ENCODE results near the gene PTTG1IP. TPM values are rescaled to one million over a fixed set of nuclear protein-coding genes. Genes with fewer than 3 reads are reported as not detected.

The PTTG1IP gene
- total RNA-seq, 2 donors from 2014 or later, result 301 to 351 TPM

- H3K27ac ChIP-seq, result no peak overlapping the region
- peaks cover 12 to 29% of the 10 kb centered on the region in 2 donors for H3K4me1 ChIP-seq (ENCODE audit: control insufficient read depth in 1 of 2, low read depth in 2 of 2)
- no peak for ATAC-seq (ENCODE audit: insufficient number of reproducible peaks, low FRiP score, low read depth)
These were observed 34.7 kb upstream of the PTTG1IP start for GRCh38 chr21:44907966-44908895.

GRCh38 chr21:44907225-44907965, 33.9 kb upstream of the PTTG1IP start:
- no peak overlapping the region for H3K27ac ChIP-seq
- no peak for DNase-seq (ENCODE audit: low spot score)
- H3K4me1 ChIP-seq (ENCODE audit: control insufficient read depth in 1 of 2, low read depth in 2 of 2), result peaks cover 12 to 29% of the 10 kb centered on the region in 2 donors
- peak overlapping the region; percentile 39 for H3K4me3 ChIP-seq
- H3K27me3 ChIP-seq (replicated peaks; ENCODE audit: insufficient read depth), result no peaks in the 10 kb centered on the region
- no peaks in the 10 kb centered on the region for H3K9me3 ChIP-seq
- TF ChIP-seq CTCF (IDR thresholded peaks at IDR 0.05), result no peak
- H3K36me3 ChIP-seq, result no peaks in the 10 kb centered on the region
- no peak for ATAC-seq (ENCODE audit: insufficient number of reproducible peaks, low FRiP score, low read depth)

More at GRCh38 chr21:44907966-44908895, 34.7 kb upstream of the PTTG1IP start:
- Histone ChIP-seq H3K27me3 (replicated peaks; ENCODE audit: insufficient read depth) (no peaks in the 10 kb centered on the region), H3K36me3 (no peaks in the 10 kb centered on the region), H3K9me3 (no peaks in the 10 kb centered on the region), H3K4me3 (peak overlapping the region; percentile 39)
- DNase-seq (ENCODE audit: low spot score), result no peak
- TF ChIP-seq CTCF (IDR thresholded peaks at IDR 0.05), result no peak

GRCh38 chr21:44905728-44906090, 32.2 kb upstream of the PTTG1IP start:
- peaks cover 3% of the 10 kb centered on the region for H3K36me3 ChIP-seq
- no peak overlapping the region for H3K4me3 ChIP-seq
- TF ChIP-seq CTCF (IDR thresholded peaks at IDR 0.05), result no peak
- no peaks in the 10 kb centered on the region for H3K27me3 ChIP-seq (replicated peaks; ENCODE audit: insufficient read depth)
- ATAC-seq (ENCODE audit: insufficient number of reproducible peaks, low FRiP score, low read depth) (no peak), DNase-seq (ENCODE audit: low spot score) (no peak)
- H3K4me1 ChIP-seq (ENCODE audit: control insufficient read depth in 1 of 2, low read depth in 2 of 2), result peaks cover 6 to 17% of the 10 kb centered on the region in 2 donors
- no peaks in the 10 kb centered on the region for H3K9me3 ChIP-seq
- H3K27ac ChIP-seq, result no peak overlapping the region

- no peaks in the 10 kb centered on the region for H3K9me3 ChIP-seq
- peaks cover 5 to 14% of the 10 kb centered on the region in 2 donors for H3K4me1 ChIP-seq (ENCODE audit: control insufficient read depth in 1 of 2, low read depth in 2 of 2)
- H3K27ac ChIP-seq, result no peak overlapping the region
- H3K4me3 ChIP-seq, result no peak overlapping the region
- no peak for ATAC-seq (ENCODE audit: insufficient number of reproducible peaks, low FRiP score, low read depth)
- H3K36me3 ChIP-seq, result peaks cover 3% of the 10 kb centered on the region
- no peak for TF ChIP-seq CTCF (IDR thresholded peaks at IDR 0.05)
- DNase-seq (ENCODE audit: low spot score), result no peak
- no peaks in the 10 kb centered on the region for H3K27me3 ChIP-seq (replicated peaks; ENCODE audit: insufficient read depth)
These were observed 31.7 kb upstream of the PTTG1IP start for GRCh38 chr21:44905016-44905727.
